GM21360 (cell line): ENCODE measurements around the gene ZBP1.

Experiments
- ATAC-seq: cut with Tn5 transposase; IDR thresholded peaks from one replicate; pipeline ENCODE4 v1.9.1; 2021; ENCODE audit warnings: mild to moderate bottlenecking, moderate library complexity; ENCODE audit not compliant: unreplicated experiment

Gene ZBP1

GRCh38 chr20:57619051-57619831 lies 985 bp downstream of the ZBP1 start:
- peak; percentile 60 for ATAC-seq

GRCh38 chr20:57618764-57619050 lies 1.5 kb downstream of the ZBP1 start:
- ATAC-seq: no peak

- no peak for ATAC-seq
Measured at GRCh38 chr20:57618091-57618763, 2.0 kb downstream of the ZBP1 start.

GRCh38 chr20:57617079-57617795 lies 3.0 kb downstream of the ZBP1 start:
- no peak for ATAC-seq

- ATAC-seq: no peak
Measured at GRCh38 chr20:57616143-57616951, 3.9 kb downstream of the ZBP1 start.

GRCh38 chr20:57615445-57615811 lies 4.8 kb downstream of the ZBP1 start:
- ATAC-seq: no peak

- ATAC-seq: no peak
Measured at GRCh38 chr20:57614490-57615444, 5.5 kb downstream of the ZBP1 start.

- no peak for ATAC-seq
Measured at GRCh38 chr20:57613481-57613921, 6.7 kb downstream of the ZBP1 start.

- no peak for ATAC-seq
Measured at GRCh38 chr20:57612916-57613315, 7.3 kb downstream of the ZBP1 start.

GRCh38 chr20:57612436-57612835 lies 7.8 kb downstream of the ZBP1 start:
- ATAC-seq: no peak

GRCh38 chr20:57611586-57612311 lies 8.5 kb downstream of the ZBP1 start:
- no peak for ATAC-seq

- ATAC-seq: no peak
Measured at GRCh38 chr20:57610261-57610952, 9.8 kb downstream of the ZBP1 start.

- ATAC-seq: no peak
Measured at GRCh38 chr20:57609842-57610167, 10.4 kb downstream of the ZBP1 start.

- no peak for ATAC-seq
Measured at GRCh38 chr20:57609086-57609841, 11.0 kb downstream of the ZBP1 start.

- ATAC-seq: no peak
Measured at GRCh38 chr20:57608516-57608915, 11.7 kb downstream of the ZBP1 start.

GRCh38 chr20:57605878-57606277 lies 14.3 kb downstream of the ZBP1 start:
- no peak for ATAC-seq

GRCh38 chr20:57605045-57605444 lies 15.2 kb downstream of the ZBP1 start:
- no peak for ATAC-seq

- no peak for ATAC-seq
Measured at GRCh38 chr20:57603120-57603519, 17.1 kb downstream of the ZBP1 start.
